ENCODE measurements around the gene SHOC2. TPM values are rescaled to one million over a fixed set of nuclear protein-coding genes. Genes with fewer than 3 reads are reported as not detected.
A peak's percentile ranks its signal among the peaks of the same experiment; 100 is the strongest.

Gene SHOC2
- total and polyA plus RNA-seq, 9 of the 15 experiments (the other 6 are each of a cell fraction or from before 2014, with no cell fraction given), result 9.2 to 17.5 (median 14.9) TPM

DNA sequence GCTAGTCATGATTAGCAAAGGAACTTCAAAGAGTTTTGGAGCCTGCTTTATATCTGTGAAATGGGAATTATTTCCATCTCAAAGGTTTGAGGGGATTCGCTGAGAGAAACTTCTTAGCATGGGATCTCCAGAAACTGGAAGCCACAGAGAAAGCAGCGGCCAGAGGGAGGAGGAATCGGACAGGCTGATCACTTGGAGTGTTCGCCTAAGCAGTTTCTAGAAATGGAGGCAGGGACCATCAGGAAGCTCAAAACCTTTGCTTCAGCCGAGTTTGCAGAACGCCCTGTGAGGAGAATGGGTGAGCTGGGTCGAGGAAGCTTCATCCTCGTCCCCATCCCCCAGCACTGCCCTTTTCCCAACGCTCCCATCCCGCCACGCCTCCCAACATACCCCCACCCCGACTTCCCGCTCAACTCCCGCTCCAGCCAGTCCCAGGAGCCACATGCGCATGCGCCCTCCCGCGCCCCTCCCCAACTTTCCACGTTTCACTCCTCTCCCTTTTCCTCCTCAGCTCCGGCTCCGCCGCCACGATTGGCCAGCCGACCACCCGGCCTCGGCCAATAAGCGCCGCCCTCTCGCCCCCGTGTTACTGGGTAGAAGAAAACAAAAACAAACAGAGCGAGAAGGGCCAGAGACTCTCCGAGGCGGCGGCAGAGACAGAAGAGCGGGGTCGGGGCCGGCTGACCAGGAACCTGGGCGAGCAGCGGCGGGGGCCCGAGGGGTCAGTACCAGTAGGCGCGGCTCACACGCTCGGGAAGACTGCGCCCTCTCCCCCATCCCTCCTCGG is 47.9 kb upstream of the SHOC2 start, which contains the start of gene PDCD4 (continued):
- TF ChIP-seq, protein P1, sequence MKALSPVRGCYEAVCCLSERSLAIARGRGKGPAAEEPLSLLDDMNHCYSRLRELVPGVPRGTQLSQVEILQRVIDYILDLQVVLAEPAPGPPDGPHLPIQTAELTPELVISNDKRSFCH (CRISPR knock-in tag; IDR thresholded peaks at IDR 0.05), result no peak
- TF ChIP-seq, protein P1 (tag; IDR thresholded peaks at IDR 0.05), result 0 out of 2 replicates have a peak, but pooled peaks have one; percentile 21
- TF ChIP-seq, protein P2, sequence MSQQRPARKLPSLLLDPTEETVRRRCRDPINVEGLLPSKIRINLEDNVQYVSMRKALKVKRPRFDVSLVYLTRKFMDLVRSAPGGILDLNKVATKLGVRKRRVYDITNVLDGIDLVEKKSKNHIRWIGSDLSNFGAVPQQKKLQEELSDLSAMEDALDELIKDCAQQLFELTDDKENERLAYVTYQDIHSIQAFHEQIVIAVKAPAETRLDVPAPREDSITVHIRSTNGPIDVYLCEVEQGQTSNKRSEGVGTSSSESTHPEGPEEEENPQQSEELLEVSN (IDR thresholded peaks at IDR 0.05; ENCODE audit: borderline replicate concordance in 1 of 2, extremely low read depth in 1 of 2, insufficient read depth in 1 of 2, insufficient read length in 1 of 2, low read depth in 1 of 2, low read length in 1 of 2, poor library complexity in 1 of 2, severe bottlenecking in 1 of 2), result peak; percentile 79 to 84
- TF ChIP-seq ZNF766 (CRISPR knock-in tag; conservative IDR thresholded peaks at IDR 0.05), result peak; percentile 55; the same call in 1 of the 2 replicates
- TF ChIP-seq, protein P3, sequence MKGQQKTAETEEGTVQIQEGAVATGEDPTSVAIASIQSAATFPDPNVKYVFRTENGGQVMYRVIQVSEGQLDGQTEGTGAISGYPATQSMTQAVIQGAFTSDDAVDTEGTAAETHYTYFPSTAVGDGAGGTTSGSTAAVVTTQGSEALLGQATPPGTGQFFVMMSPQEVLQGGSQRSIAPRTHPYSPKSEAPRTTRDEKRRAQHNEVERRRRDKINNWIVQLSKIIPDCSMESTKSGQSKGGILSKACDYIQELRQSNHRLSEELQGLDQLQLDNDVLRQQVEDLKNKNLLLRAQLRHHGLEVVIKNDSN (CRISPR knock-in tag; IDR thresholded peaks at IDR 0.05), result peak; percentile 68
- TF ChIP-seq MXI1 (IDR thresholded peaks at IDR 0.05; ENCODE audit: low read depth, low read length), result no peak
- TF ChIP-seq YBX1 (IDR thresholded peaks at IDR 0.05), result no peak
- TF ChIP-seq, protein P4, sequence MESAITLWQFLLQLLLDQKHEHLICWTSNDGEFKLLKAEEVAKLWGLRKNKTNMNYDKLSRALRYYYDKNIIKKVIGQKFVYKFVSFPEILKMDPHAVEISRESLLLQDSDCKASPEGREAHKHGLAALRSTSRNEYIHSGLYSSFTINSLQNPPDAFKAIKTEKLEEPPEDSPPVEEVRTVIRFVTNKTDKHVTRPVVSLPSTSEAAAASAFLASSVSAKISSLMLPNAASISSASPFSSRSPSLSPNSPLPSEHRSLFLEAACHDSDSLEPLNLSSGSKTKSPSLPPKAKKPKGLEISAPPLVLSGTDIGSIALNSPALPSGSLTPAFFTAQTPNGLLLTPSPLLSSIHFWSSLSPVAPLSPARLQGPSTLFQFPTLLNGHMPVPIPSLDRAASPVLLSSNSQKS (CRISPR knock-in tag; IDR thresholded peaks at IDR 0.05), result no peak
- TF ChIP-seq CBFB (CRISPR knock-in tag; IDR thresholded peaks at IDR 0.05), result no peak
- no peak for TF ChIP-seq NONO (IDR thresholded peaks at IDR 0.05; ENCODE audit: low read depth in 2 of 2, low read length in 1 of 2)
- TF ChIP-seq SRF (CRISPR knock-in tag; IDR thresholded peaks at IDR 0.05), result no peak
- TF ChIP-seq, protein P5, sequence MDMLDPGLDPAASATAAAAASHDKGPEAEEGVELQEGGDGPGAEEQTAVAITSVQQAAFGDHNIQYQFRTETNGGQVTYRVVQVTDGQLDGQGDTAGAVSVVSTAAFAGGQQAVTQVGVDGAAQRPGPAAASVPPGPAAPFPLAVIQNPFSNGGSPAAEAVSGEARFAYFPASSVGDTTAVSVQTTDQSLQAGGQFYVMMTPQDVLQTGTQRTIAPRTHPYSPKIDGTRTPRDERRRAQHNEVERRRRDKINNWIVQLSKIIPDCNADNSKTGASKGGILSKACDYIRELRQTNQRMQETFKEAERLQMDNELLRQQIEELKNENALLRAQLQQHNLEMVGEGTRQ (CRISPR knock-in tag; IDR thresholded peaks at IDR 0.05), result peak; percentile 44
- TF ChIP-seq, protein P6, sequence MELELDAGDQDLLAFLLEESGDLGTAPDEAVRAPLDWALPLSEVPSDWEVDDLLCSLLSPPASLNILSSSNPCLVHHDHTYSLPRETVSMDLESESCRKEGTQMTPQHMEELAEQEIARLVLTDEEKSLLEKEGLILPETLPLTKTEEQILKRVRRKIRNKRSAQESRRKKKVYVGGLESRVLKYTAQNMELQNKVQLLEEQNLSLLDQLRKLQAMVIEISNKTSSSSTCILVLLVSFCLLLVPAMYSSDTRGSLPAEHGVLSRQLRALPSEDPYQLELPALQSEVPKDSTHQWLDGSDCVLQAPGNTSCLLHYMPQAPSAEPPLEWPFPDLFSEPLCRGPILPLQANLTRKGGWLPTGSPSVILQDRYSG (tag; conservative IDR thresholded peaks at IDR 0.05; ENCODE audit: low read depth), result peak; percentile 38; the same call in 1 of the 2 replicates
- peak; percentile 50; the same call in 1 of the 2 replicates for TF ChIP-seq FOXM1 (IDR thresholded peaks at IDR 0.05; ENCODE audit: low read depth)
- no peak for TF ChIP-seq FOXM1 (CRISPR knock-in tag; IDR thresholded peaks at IDR 0.05; ENCODE audit: low read depth)

Data from K562 (cell line).